Keratinocyte (primary cell): Measurements from ENCODE around the gene EWSR1. TPM values are rescaled to one million over a fixed set of nuclear protein-coding genes. Genes with fewer than 3 reads are reported as not detected.

Experiments used
- DNase-seq: peaks from one replicate; pipeline ENCODE4 v3.0.0-alpha.2; 2011; ENCODE audit warnings: low read depth, missing footprints, low spot score
- FAIRE-seq: peaks from 2 replicates; lab custom pipeline; 2011; peaks lifted over from hg19 to GRCh38; lab: Jason Lieb, UNC
- H2AFZ ChIP-seq: 2 replicates; pipeline ENCODE4 v1.6.0; 2012; ENCODE audit warnings: low read length, control low read depth, inconsistent platforms; ENCODE audit not compliant: control insufficient read depth
- H3K27ac ChIP-seq: 2 replicates; pipeline ENCODE4 v1.5.1; 2011; ENCODE audit warnings: low read length; ENCODE audit not compliant: control insufficient read depth, insufficient read depth
- H3K27me3 ChIP-seq: 3 replicates; pipeline ENCODE4 v1.6.0; 2011; ENCODE audit warnings: low read length; ENCODE audit not compliant: control insufficient read depth, insufficient read depth; ENCODE audit errors: extremely low read depth
- H3K36me3 ChIP-seq, 2 experiments: 2 replicates in 1 of 2; 3 replicates in 1 of 2; pipeline ENCODE4 v1.5.1; 2011; ENCODE audit warnings: low read length in 2 of 2, mild to moderate bottlenecking in 1 of 2; ENCODE audit not compliant: control insufficient read depth in 2 of 2, insufficient read depth in 2 of 2; ENCODE audit errors: extremely low read depth in 1 of 2
- H3K4me1 ChIP-seq: 3 replicates; pipeline ENCODE4 v1.5.1; 2011; ENCODE audit warnings: low read length; ENCODE audit not compliant: control insufficient read depth, insufficient read depth; ENCODE audit errors: extremely low read depth
- H3K4me2 ChIP-seq: 3 replicates; pipeline ENCODE4 v1.6.0; 2011; ENCODE audit warnings: low read depth, low read length; ENCODE audit not compliant: control insufficient read depth, insufficient read depth; ENCODE audit errors: extremely low read depth
- H3K4me3 ChIP-seq, 3 experiments: fragments of 200-600 bp in 1 of 3; sonication (generic) in 1 of 3; 2 replicates in 2 of 3; 3 replicates in 1 of 3; pipeline ENCODE4 v1.5.1; 2011 to 2016; ENCODE audit warnings: low read length in 3 of 3, mild to moderate bottlenecking in 3 of 3, control low read depth in 2 of 3, inconsistent platforms in 1 of 3, low read depth in 1 of 3, mixed read lengths in 1 of 3, mixed run types in 1 of 3, moderate library complexity in 1 of 3; ENCODE audit not compliant: control insufficient read depth in 2 of 3, insufficient read depth in 2 of 3; ENCODE audit errors: extremely low read depth in 1 of 3
- H3K79me2 ChIP-seq: 2 replicates; pipeline ENCODE4 v1.6.0; 2012; ENCODE audit warnings: low read length; ENCODE audit not compliant: control insufficient read depth, insufficient read depth
- H3K9ac ChIP-seq: 3 replicates; pipeline ENCODE4 v1.6.0; 2011; ENCODE audit warnings: low read length; ENCODE audit not compliant: control insufficient read depth, insufficient read depth; ENCODE audit errors: extremely low read depth
- H3K9me1 ChIP-seq: 3 replicates; pipeline ENCODE4 v1.6.0; 2011; ENCODE audit warnings: low read length; ENCODE audit not compliant: control insufficient read depth, insufficient read depth; ENCODE audit errors: extremely low read depth
- H3K9me3 ChIP-seq: 2 replicates; pipeline ENCODE4 v1.5.1; 2012; ENCODE audit warnings: low read depth, low read length; ENCODE audit not compliant: control insufficient read depth
- H4K20me1 ChIP-seq: 3 replicates; pipeline ENCODE4 v1.6.0; 2011; ENCODE audit warnings: low read length; ENCODE audit not compliant: control insufficient read depth, insufficient read depth; ENCODE audit errors: extremely low read depth
- CTCF ChIP-seq, 3 experiments: IDR thresholded peaks in 1 of 3; conservative IDR thresholded peaks in 1 of 3; optimal IDR thresholded peaks in 1 of 3; 2 replicates in 2 of 3; 3 replicates in 1 of 3; pipeline versions ENCODE3 to v1.5.1; 2011; ENCODE audit warnings: low read length in 3 of 3, mild to moderate bottlenecking in 3 of 3, moderate library complexity in 2 of 3, control low read depth in 1 of 3, inconsistent platforms in 1 of 3; ENCODE audit not compliant: insufficient read depth in 2 of 3; ENCODE audit errors: extremely low read depth in 1 of 3
- EZH2 ChIP-seq: IDR thresholded peaks from one replicate; pipeline ENCODE4 v1.6.1; 2012; ENCODE audit warnings: inconsistent platforms, mild to moderate bottlenecking, low read length, moderate library complexity
- dilution Hi-C: fragments of 300-500 bp; cut with MboI; formaldehyde crosslinking; loops from one replicate; pipeline ENCODE4 v1.7.0; 2020; ENCODE audit warnings: low sequenced_read_pairs; ENCODE audit not compliant: extremely low pct_ligation_motif_present
- polyA plus RNA-seq, 5 experiments: library from polyadenylated mRNA; depleted of rRNA in 3 of 5; stranded (reverse) in 3 of 5; stranded (forward) in 1 of 5; unstranded in 1 of 5; fragments of >200 nt; gene quantifications; 1 replicate in 1 of 5; 2 replicates in 3 of 5; 3 replicates in 1 of 5; pipeline versions ENCODE4 v1.2.1 to v1.2.3, GENCODE V29; 2011 to 2012; ENCODE audit warnings: missing spikeins in 2 of 5, low read depth in 1 of 5, low replicate concordance in 1 of 5

The EWSR1 gene
- polyA plus RNA-seq, 1 donor (not counting 4 experiments of a cell fraction or from before 2014, with no cell fraction given): 245 TPM

- H3K27ac ChIP-seq: no peak overlapping the region
- no peak overlapping the region for H3K4me3 ChIP-seq
These were observed 20.8 kb downstream of the EWSR1 start for GRCh38 chr22:29288837-29289236.

GRCh38 chr22:29290061-29290460, 22.0 kb downstream of the EWSR1 start:
- Histone ChIP-seq H3K4me2 (no peak overlapping the region), H4K20me1 (peaks cover 5% of the 10 kb centered on the region), H3K9ac (no peak overlapping the region), H3K4me1 (no peaks in the 10 kb centered on the region), H3K79me2 (peaks cover 35% of the 10 kb centered on the region), H3K9me3 (no peaks in the 10 kb centered on the region), H3K36me3 (peaks cover 46 to 67% of the 10 kb centered on the region in 2 experiments), H3K27ac (no peak overlapping the region), H3K27me3 (no peaks in the 10 kb centered on the region), H2AFZ (no peak overlapping the region), H3K9me1 (no peaks in the 10 kb centered on the region), H3K4me3 (no peak overlapping the region)
- dilution Hi-C loops: no loop called here
- DNase-seq (no peak), FAIRE-seq (no peak)
- TF ChIP-seq CTCF (optimal IDR thresholded peaks at IDR 0.05 in 1 of 3, IDR thresholded peaks at IDR 0.05 in 1 of 3, conservative IDR thresholded peaks at IDR 0.05 in 1 of 3; ENCODE audit: extremely low read depth in 1 of 3, insufficient read depth in 2 of 3, low read length in 3 of 3) (no peak), EZH2 (no peak)

More at GRCh38 chr22:29288837-29289236, 20.8 kb downstream of the EWSR1 start:
- DNase-seq: no peak
- FAIRE-seq: no peak
- Histone ChIP-seq H3K27me3 (no peaks in the 10 kb centered on the region), H3K36me3 (peaks cover 48 to 65% of the 10 kb centered on the region in 2 experiments), H3K9ac (no peak overlapping the region), H3K79me2 (peaks cover 42% of the 10 kb centered on the region), H3K9me1 (no peaks in the 10 kb centered on the region), H2AFZ (no peak overlapping the region), H3K4me1 (no peaks in the 10 kb centered on the region), H3K9me3 (no peaks in the 10 kb centered on the region), H3K4me2 (no peak overlapping the region), H4K20me1 (peaks cover 12% of the 10 kb centered on the region)
- TF ChIP-seq EZH2 (no peak), CTCF (optimal IDR thresholded peaks at IDR 0.05 in 1 of 3, IDR thresholded peaks at IDR 0.05 in 1 of 3, conservative IDR thresholded peaks at IDR 0.05 in 1 of 3; ENCODE audit: extremely low read depth in 1 of 3, insufficient read depth in 2 of 3, low read length in 3 of 3) (no peak)
- dilution Hi-C loops: no loop called here
